CD14-positive monocyte (primary cell): Measurements from ENCODE around the gene FRMD6. TPM values are rescaled to one million over a fixed set of nuclear protein-coding genes. Genes with fewer than 3 reads are reported as not detected.

Experiments
- DNase-seq, 3 donors: peaks; one replicate each; pipeline ENCODE4 v3.0.0-alpha.2; 2011 to 2022
- H2AFZ ChIP-seq: 2 replicates; pipeline ENCODE4 v1.6.0; 2012; ENCODE audit warnings: mild to moderate bottlenecking, low read depth, low read length, inconsistent platforms; ENCODE audit not compliant: insufficient read depth, poor library complexity, severe bottlenecking
- H3K27ac ChIP-seq, 2 donors: 1 replicate in 1 of 2; 2 replicates in 1 of 2; pipeline ENCODE4 v1.5.1; 2012 to 2013; ENCODE audit warnings: low read length in 2 of 2, control low read depth in 1 of 2, inconsistent platforms in 1 of 2, low read depth in 1 of 2, mild to moderate bottlenecking in 1 of 2
- H3K27me3 ChIP-seq, 2 donors: one replicate each; pipeline versions ENCODE4 v1.6.0 to v1.6.1; 2011 to 2013; ENCODE audit warnings: low read length in 2 of 2; ENCODE audit not compliant: control insufficient read depth in 2 of 2, insufficient read depth in 2 of 2
- H3K36me3 ChIP-seq, 2 donors: replicated peaks in 1 of 2; 1 replicate in 1 of 2; 2 replicates in 1 of 2; pipeline versions ENCODE4 v1.5.1 to v1.6.1; 2012 to 2013; ENCODE audit warnings: low read length in 2 of 2, control low read depth in 1 of 2, inconsistent platforms in 1 of 2, mild to moderate bottlenecking in 1 of 2; ENCODE audit not compliant: insufficient read depth in 2 of 2, control insufficient read depth in 1 of 2
- H3K4me1 ChIP-seq, 2 donors: 1 replicate in 1 of 2; 2 replicates in 1 of 2; pipeline versions ENCODE4 v1.5.1 to v1.6.1; 2012 to 2013; ENCODE audit warnings: low read length in 2 of 2, control low read depth in 1 of 2, inconsistent platforms in 1 of 2, mild to moderate bottlenecking in 1 of 2, moderate library complexity in 1 of 2; ENCODE audit not compliant: insufficient read depth in 2 of 2, control insufficient read depth in 1 of 2
- H3K4me2 ChIP-seq: replicated peaks from 2 replicates; pipeline ENCODE3; 2012; ENCODE audit warnings: low read length, moderate library complexity, mild to moderate bottlenecking; ENCODE audit not compliant: poor library complexity, severe bottlenecking; ENCODE audit errors: extremely low read depth
- H3K4me3 ChIP-seq, 3 experiments: fragments of 200-600 bp in 1 of 3; sonication (generic) in 1 of 3; replicated peaks in 1 of 3; 1 replicate in 2 of 3; 2 replicates in 1 of 3; pipeline ENCODE4 v1.5.1; 2011 to 2013; ENCODE audit warnings: low read length in 3 of 3, mild to moderate bottlenecking in 3 of 3, control low read depth in 2 of 3, low read depth in 2 of 3, inconsistent platforms in 1 of 3, moderate library complexity in 1 of 3
- H3K79me2 ChIP-seq: 2 replicates; pipeline ENCODE4 v1.6.0; 2012; ENCODE audit warnings: mild to moderate bottlenecking, control low read depth, inconsistent platforms, low read length, moderate library complexity; ENCODE audit not compliant: insufficient read depth
- H3K9ac ChIP-seq: 2 replicates; pipeline ENCODE4 v1.6.0; 2017; ENCODE audit warnings: low read length, mild to moderate bottlenecking; ENCODE audit not compliant: insufficient read depth, poor library complexity, severe bottlenecking
- H3K9me3 ChIP-seq, 2 donors: replicated peaks in 1 of 2; 1 replicate in 1 of 2; 2 replicates in 1 of 2; pipeline versions ENCODE4 v1.5.1 to v1.6.1; 2012 to 2013; ENCODE audit warnings: low read length in 2 of 2, control low read depth in 1 of 2; ENCODE audit not compliant: control insufficient read depth in 1 of 2, insufficient read depth in 1 of 2
- H4K20me1 ChIP-seq: 2 replicates; pipeline ENCODE4 v1.6.0; 2012; ENCODE audit warnings: mild to moderate bottlenecking, low read length, control low read depth, moderate library complexity; ENCODE audit not compliant: insufficient read depth
- H3K27ac Mint-ChIP-seq, 7 donors: one replicate each; pipeline ENCODE4 v1.8.0; 2020; ENCODE audit warnings: mild to moderate bottlenecking in 7 of 7, mixed read lengths in 7 of 7, moderate library complexity in 6 of 7, inconsistent platforms in 2 of 7
- H3K27me3 Mint-ChIP-seq, 3 donors: one replicate each; pipeline ENCODE4 v1.8.0; 2021 to 2022; ENCODE audit warnings: low read depth in 3 of 3, mild to moderate bottlenecking in 3 of 3, mixed read lengths in 3 of 3, moderate library complexity in 3 of 3, inconsistent platforms in 1 of 3
- H3K36me3 Mint-ChIP-seq, 2 donors: one replicate each; pipeline ENCODE4 v1.8.0; 2020; ENCODE audit warnings: mixed read lengths in 2 of 2, inconsistent platforms in 1 of 2, mild to moderate bottlenecking in 1 of 2
- H3K4me1 Mint-ChIP-seq: one replicate; pipeline ENCODE4 v1.8.0; 2020; ENCODE audit warnings: mild to moderate bottlenecking, mixed read lengths
- H3K4me3 Mint-ChIP-seq, 2 donors: one replicate each; pipeline ENCODE4 v1.8.0; 2020; ENCODE audit warnings: mild to moderate bottlenecking in 2 of 2, mixed read lengths in 2 of 2, moderate library complexity in 1 of 2
- H3K9me3 Mint-ChIP-seq, 7 donors: one replicate each; pipeline ENCODE4 v1.8.0; 2020 to 2022; ENCODE audit warnings: mixed read lengths in 7 of 7, mild to moderate bottlenecking in 6 of 7, moderate library complexity in 6 of 7, inconsistent platforms in 2 of 7
- WGBS: methylation state at CpG from one replicate; pipeline ENCODE4 v1.1.5; 2013; ENCODE audit warnings: missing lambda C conversion rate; ENCODE audit not compliant: insufficient coverage; 5-methylcytosine and 5-hydroxymethylcytosine counted together
- intact Hi-C, 2 donors: fragments of 100-400 bp; cut with micrococcal nuclease; formaldehyde crosslinking; loops; one replicate each; pipeline versions ENCODE4 v1.15.0 to v1.15.1; 2023
- polyA plus RNA-seq, 3 donors: library from polyadenylated mRNA; depleted of rRNA in 1 of 3; unstranded in 2 of 3; stranded (reverse) in 1 of 3; fragments of 300-500 nt in 2 of 3; fragments of >200 nt in 1 of 3; fragmentation: Illumina TruSeq in 2 of 3; gene quantifications; 1 replicate in 2 of 3; 2 replicates in 1 of 3; pipeline ENCODE4 v1.2.3, GENCODE V29; 2012 to 2021
- TF ChIP-seq, protein P1 (sequence below): fragments of 200-600 bp; IDR thresholded peaks from one replicate; pipeline ENCODE4 v1.8.0; 2022; ENCODE audit warnings: antibody characterized with exemption, mild to moderate bottlenecking

FRMD6 gene
- polyA plus RNA-seq, 3 donors, result 0.12 to 0.25 (median 0.12) TPM

- H3K4me1 ChIP-seq, result no peaks in the 10 kb centered on the region
- no peak overlapping the region for H2AFZ ChIP-seq
- H4K20me1 ChIP-seq, result no peaks in the 10 kb centered on the region
- H3K4me3 ChIP-seq, result no peak overlapping the region
- H3K27ac ChIP-seq, result no peak overlapping the region
- Mint-ChIP-seq H3K4me1 (no peaks in the 10 kb centered on the region), H3K27me3 (peaks cover 2 to 7% (median 5%) of the 10 kb centered on the region in 3 donors), H3K27ac (no peak overlapping the region), H3K9me3 (no peaks in the 10 kb centered on the region), H3K4me3 (no peak overlapping the region), H3K36me3 (no peaks in the 10 kb centered on the region)
- no peaks in the 10 kb centered on the region for H3K9me3 ChIP-seq
- TF ChIP-seq, protein P1, sequence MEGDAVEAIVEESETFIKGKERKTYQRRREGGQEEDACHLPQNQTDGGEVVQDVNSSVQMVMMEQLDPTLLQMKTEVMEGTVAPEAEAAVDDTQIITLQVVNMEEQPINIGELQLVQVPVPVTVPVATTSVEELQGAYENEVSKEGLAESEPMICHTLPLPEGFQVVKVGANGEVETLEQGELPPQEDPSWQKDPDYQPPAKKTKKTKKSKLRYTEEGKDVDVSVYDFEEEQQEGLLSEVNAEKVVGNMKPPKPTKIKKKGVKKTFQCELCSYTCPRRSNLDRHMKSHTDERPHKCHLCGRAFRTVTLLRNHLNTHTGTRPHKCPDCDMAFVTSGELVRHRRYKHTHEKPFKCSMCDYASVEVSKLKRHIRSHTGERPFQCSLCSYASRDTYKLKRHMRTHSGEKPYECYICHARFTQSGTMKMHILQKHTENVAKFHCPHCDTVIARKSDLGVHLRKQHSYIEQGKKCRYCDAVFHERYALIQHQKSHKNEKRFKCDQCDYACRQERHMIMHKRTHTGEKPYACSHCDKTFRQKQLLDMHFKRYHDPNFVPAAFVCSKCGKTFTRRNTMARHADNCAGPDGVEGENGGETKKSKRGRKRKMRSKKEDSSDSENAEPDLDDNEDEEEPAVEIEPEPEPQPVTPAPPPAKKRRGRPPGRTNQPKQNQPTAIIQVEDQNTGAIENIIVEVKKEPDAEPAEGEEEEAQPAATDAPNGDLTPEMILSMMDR, result no peak
- 92% methylated on average over 2 of the region's 3 CpGs for WGBS
- no peak for DNase-seq
- H3K36me3 ChIP-seq, result no peaks in the 10 kb centered on the region
- H3K9ac ChIP-seq, result no peak overlapping the region
- peaks cover 0 to 3% of the 10 kb centered on the region in 2 donors for H3K27me3 ChIP-seq
- no peak overlapping the region for H3K4me2 ChIP-seq
- H3K79me2 ChIP-seq, result no peaks in the 10 kb centered on the region
- intact Hi-C loops, result no loop called here
Observed at GRCh38 chr14:51725061-51725460, 73.4 kb downstream of the FRMD6 start.

GRCh38 chr14:51726166-51726899, 74.6 kb downstream of the FRMD6 start:
- no CpG with 5 or more reads among the region's 2 CpGs for WGBS
- Mint-ChIP-seq H3K27ac (no peak overlapping the region), H3K27me3 (peaks cover 2 to 7% (median 5%) of the 10 kb centered on the region in 3 donors)

More at GRCh38 chr14:51726166-51726899, 74.6 kb downstream of the FRMD6 start:
- no peak for DNase-seq
- Histone ChIP-seq H4K20me1 (no peaks in the 10 kb centered on the region), H3K4me2 (no peak overlapping the region), H3K36me3 (no peaks in the 10 kb centered on the region), H3K4me3 (no peak overlapping the region), H2AFZ (no peak overlapping the region), H3K79me2 (no peaks in the 10 kb centered on the region), H3K9ac (no peak overlapping the region), H3K27me3 (peaks cover 0 to 4% of the 10 kb centered on the region in 2 donors), H3K4me1 (no peaks in the 10 kb centered on the region), H3K9me3 (no peaks in the 10 kb centered on the region), H3K27ac (no peak overlapping the region)
- Mint-ChIP-seq H3K4me1 (no peaks in the 10 kb centered on the region), H3K36me3 (no peaks in the 10 kb centered on the region), H3K4me3 (no peak overlapping the region), H3K9me3 (no peaks in the 10 kb centered on the region)
- intact Hi-C loops, result no loop called here
- TF ChIP-seq, protein P1, result no peak
